HG03521 (cell line): ENCODE data around the gene PRDX6.
"Not testable (repeated sequence)": the region's sequence is repeated elsewhere in the genome, so short reads cannot be mapped to it uniquely, and the experiment has no call there.

Experiments
- ATAC-seq: cut with Tn5 transposase; IDR thresholded peaks from one replicate; pipeline ENCODE4 v1.9.1; 2021; ENCODE audit warnings: mild to moderate bottlenecking, moderate library complexity; ENCODE audit not compliant: unreplicated experiment

The PRDX6 gene

GRCh38 chr1:173464185-173464584 is 12.9 kb upstream of the PRDX6 start:
- ATAC-seq, result not testable (repeated sequence)

- ATAC-seq, result no peak
Measured at GRCh38 chr1:173467426-173467825, 9.7 kb upstream of the PRDX6 start.

GRCh38 chr1:173469656-173470055 is 7.5 kb upstream of the PRDX6 start:
- no peak for ATAC-seq

DNA sequence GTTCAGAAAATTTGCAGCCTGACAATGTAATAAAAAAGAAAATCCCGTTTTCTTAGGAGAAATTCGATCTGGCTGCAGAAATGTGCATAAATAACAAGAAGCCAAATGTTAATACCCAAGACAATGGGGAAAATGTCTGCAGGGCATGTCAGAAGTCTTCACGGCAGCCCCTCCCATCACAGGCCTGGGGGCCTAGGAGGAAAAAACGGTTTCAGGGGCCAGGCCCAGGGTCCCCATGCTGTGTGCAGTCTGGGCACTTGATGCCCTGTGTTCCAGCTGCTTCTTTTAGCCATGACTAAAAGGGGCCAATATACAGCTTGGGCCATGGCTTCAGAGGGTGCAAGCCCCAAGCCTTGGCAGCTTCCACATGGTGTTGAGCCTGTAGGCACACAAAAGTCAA is 6.5 kb upstream of the PRDX6 start:
- ATAC-seq, result no peak

DNA sequence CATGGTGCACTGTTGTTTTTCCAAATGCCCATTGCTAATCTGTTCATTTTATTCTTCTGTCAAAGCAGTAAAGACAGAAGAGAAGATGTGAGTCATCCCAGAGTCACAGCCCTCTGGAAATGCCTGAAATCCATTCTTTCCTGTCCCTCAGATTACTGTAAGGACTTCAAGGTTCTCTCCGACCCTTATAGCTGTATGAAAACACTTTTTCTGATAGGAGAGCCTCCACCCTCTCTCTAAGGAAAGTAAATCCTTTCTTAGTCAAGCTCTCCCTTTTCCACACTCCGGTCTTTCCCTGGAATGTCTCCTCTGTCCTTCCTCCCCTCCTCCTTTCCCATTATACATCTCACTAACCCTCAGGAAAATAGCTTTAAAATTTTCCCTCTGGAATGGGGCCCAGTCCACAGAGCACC is 3.5 kb upstream of the PRDX6 start:
- no peak for ATAC-seq

GRCh38 chr1:173474097-173474779 is 2.9 kb upstream of the PRDX6 start:
- no peak for ATAC-seq

GRCh38 chr1:173474780-173475421 is 2.2 kb upstream of the PRDX6 start:
- ATAC-seq, result not testable (repeated sequence)

- ATAC-seq, result no peak
Measured at GRCh38 chr1:173475564-173476196, 1.5 kb upstream of the PRDX6 start.

GRCh38 chr1:173476197-173476664 is 904 bp upstream of the PRDX6 start:
- ATAC-seq, result no peak

- ATAC-seq, result peak; percentile 95
Measured at GRCh38 chr1:173476665-173477285, 360 bp upstream of the PRDX6 start.

GRCh38 chr1:173478094-173478674 is 1.0 kb downstream of the PRDX6 start:
- ATAC-seq, result no peak

DNA sequence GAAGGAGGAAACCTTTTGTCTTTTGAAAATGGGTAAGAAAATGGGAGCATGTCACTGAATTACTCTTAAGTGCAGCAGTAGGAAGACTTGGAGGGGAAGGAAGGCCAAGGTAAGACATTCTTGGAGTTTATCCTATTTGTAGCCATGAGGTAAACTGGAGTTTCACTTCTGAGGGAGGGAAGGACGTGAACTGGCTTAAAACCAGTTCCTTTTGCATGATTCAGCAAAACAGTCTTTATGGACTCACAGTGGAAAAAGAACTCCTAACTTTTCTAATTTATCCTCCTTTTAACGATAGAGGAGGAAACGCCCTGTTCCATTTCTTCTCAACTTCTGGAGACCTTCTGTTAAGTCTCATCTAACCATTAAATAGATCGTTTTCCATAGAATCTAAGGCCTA is 2.5 kb downstream of the PRDX6 start:
- no peak for ATAC-seq

- ATAC-seq, result no peak
Measured at GRCh38 chr1:173481195-173481772, 4.1 kb downstream of the PRDX6 start.

- no peak for ATAC-seq
Measured at GRCh38 chr1:173482683-173483082, 5.5 kb downstream of the PRDX6 start.

GRCh38 chr1:173484276-173484675 is 7.1 kb downstream of the PRDX6 start:
- ATAC-seq, result no peak

- ATAC-seq, result no peak
Measured at GRCh38 chr1:173485401-173485800, 8.3 kb downstream of the PRDX6 start.

- no peak for ATAC-seq
Measured at GRCh38 chr1:173488001-173488400, 10.9 kb downstream of the PRDX6 start.

DNA sequence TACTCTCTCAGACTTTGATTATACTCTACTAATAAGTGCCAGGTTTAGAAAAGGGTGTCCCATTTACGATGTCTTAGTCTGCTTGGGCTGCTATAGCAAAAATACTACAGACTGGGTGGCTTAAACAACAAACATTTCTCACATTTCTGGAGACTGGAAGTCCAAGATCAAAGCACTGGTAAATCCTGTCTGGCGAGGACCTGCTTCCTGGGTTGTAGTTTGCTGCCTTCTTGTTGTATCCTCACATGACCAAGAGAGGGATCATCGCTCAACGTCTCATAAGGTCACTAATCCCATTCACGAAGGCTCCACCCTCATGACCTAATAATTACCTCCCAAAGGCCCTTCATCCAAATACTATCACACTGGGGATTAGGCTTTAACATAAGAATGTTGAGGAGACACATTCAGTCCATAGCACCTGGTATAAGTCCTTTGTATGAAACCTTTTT is 12.0 kb downstream of the PRDX6 start:
- no peak for ATAC-seq

DNA sequence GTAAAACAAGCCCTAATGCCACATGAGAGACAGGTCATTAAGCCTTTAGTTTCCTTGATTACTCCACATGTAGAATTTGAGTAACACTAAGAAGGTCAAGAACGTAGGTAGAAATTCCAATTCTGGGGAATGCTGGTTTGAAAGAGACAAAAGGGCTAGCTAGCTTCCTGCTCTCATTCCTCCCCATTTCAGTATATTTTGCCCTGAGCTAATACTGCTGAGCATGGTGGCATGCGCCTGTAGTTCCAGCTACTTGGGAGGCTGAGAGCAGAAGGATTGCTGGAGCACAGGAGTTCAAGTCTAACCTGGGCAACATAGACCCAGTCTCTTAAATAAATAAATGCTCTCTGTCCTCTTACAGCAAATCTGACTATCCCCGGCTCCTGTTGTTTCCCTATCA is 12.8 kb downstream of the PRDX6 start:
- no peak for ATAC-seq

DNA sequence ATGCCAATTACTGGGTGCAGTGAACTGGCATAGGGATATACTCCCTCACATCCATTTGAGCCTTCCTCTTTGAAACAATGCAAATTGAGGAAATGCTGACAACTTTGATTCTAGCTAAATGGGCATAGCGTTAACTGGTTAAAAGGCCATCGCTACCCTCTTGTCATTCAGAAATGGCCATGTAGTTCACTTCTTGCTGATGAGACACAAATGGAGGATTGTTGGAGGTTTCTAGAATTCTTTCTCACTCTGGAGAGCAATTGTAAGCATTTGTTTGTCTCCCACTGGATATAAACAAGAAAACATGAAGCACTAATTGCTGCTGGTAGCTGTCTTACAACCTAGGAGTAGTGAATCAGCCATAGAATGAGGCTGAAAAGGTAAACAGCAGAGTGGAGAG is 14.4 kb downstream of the PRDX6 start:
- ATAC-seq, result no peak

DNA sequence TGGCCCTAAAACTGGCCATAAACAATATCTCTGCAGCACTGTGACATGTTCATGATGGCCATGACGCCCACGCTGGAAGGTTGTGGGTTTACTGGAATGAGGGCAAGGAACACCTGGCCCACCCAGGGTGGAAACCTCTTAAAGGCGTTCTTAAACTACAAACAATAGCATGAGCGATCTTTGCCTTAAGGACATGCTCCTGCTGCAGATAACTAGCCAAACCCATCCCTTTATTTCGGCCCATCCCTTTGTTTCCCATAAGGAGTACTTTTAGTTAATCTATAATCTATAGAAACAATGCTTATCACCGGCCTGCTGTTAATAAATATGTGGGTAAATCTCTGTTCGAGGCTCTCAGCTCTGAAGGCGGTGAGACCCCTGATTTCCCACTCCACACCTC is 16.0 kb downstream of the PRDX6 start:
- not testable (repeated sequence) for ATAC-seq
